Omental fat pad (tissue), 4 donors: ENCODE measurements around the gene ACOX3. TPM values are rescaled to one million over a fixed set of nuclear protein-coding genes. Genes with fewer than 3 reads are reported as not detected.

Experiments
- ATAC-seq: fragments of 150-250 bp; one replicate; pipeline ENCODE4 v1.9.1; 2016; ENCODE audit warnings: mild to moderate bottlenecking, moderate library complexity; ENCODE audit not compliant: low FRiP score
- DNase-seq: peaks from one replicate; pipeline ENCODE4 v3.0.0-alpha.2; 2019; ENCODE audit warnings: low spot score
- CTCF ChIP-seq, 3 donors: fragments of 450-650 bp; IDR thresholded peaks; one replicate each; pipeline ENCODE4 v1.5.1; 2016 to 2017; ENCODE audit warnings: antibody characterized with exemption in 3 of 3, mild to moderate bottlenecking in 3 of 3, moderate library complexity in 2 of 3
- total RNA-seq, 4 donors: library from RNA; depleted of rRNA; stranded (reverse); fragments of >200 nt; gene quantifications; one replicate each; pipeline ENCODE4 v1.1.0, GENCODE V29; 2016

ACOX3 gene
- total RNA-seq, 4 donors from 2014 or later: 14.7 to 28.2 (median 23.6) TPM

- no peak for TF ChIP-seq CTCF (IDR thresholded peaks at IDR 0.05)
- ATAC-seq (no peak), DNase-seq (no peak)
These were observed 92.9 kb downstream of the ACOX3 start for GRCh38 chr4:8347660-8348059.

- TF ChIP-seq CTCF (IDR thresholded peaks at IDR 0.05): no peak
- ATAC-seq (no peak), DNase-seq (no peak)
These were observed 93.5 kb downstream of the ACOX3 start for GRCh38 chr4:8346838-8347605.

- TF ChIP-seq CTCF (IDR thresholded peaks at IDR 0.05): no peak
- DNase-seq: no peak
- no peak for ATAC-seq
These were observed 94.3 kb downstream of the ACOX3 start for GRCh38 chr4:8345946-8346814.

GRCh38 chr4:8345053-8345945 lies 95.2 kb downstream of the ACOX3 start:
- no peak for TF ChIP-seq CTCF (IDR thresholded peaks at IDR 0.05)
- no peak for ATAC-seq
- DNase-seq: no peak

GRCh38 chr4:8344377-8344776 lies 96.1 kb downstream of the ACOX3 start:
- no peak for TF ChIP-seq CTCF (IDR thresholded peaks at IDR 0.05)
- DNase-seq (no peak), ATAC-seq (no peak)

GRCh38 chr4:8343967-8344331 lies 96.6 kb downstream of the ACOX3 start:
- no peak for DNase-seq
- no peak for ATAC-seq
- TF ChIP-seq CTCF (IDR thresholded peaks at IDR 0.05): no peak
